Measurements from ENCODE around the gene PAX2.

PAX2 gene

DNA sequence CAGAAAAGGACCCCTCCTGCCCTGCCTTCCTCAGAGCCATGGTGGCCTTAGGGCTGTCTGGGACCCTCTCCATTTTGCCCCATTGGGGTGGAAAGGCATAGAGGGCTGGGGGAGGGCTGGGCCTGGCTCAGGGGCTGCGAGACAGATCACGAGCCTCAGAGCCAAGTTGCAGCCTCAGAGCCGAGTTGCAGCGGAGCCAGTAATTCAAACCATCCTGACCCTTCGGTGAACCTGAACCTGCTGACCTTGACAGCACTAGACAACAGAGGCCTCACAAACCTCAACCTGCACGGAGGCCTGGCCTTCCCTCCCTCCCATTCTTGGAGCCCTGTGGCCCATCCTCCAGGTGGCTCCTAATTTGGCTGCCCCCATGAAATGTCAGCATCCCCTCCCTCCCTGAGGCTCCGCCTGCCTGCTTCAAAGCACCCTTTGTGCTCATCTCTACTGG, 45.4 kb downstream of the PAX2 start:
- Mint-ChIP-seq H3K4me1 (ENCODE audit: low read depth) (no peaks in the 10 kb centered on the region), H3K36me3 (ENCODE audit: low read depth) (no peaks in the 10 kb centered on the region), H3K27me3 (peaks cover 70% of the 10 kb centered on the region), H3K4me3 (no peak overlapping the region), H3K9me3 (no peaks in the 10 kb centered on the region), H3K27ac (no peak overlapping the region)
- intact Hi-C loops (cut with micrococcal nuclease), result no loop called here

DNA sequence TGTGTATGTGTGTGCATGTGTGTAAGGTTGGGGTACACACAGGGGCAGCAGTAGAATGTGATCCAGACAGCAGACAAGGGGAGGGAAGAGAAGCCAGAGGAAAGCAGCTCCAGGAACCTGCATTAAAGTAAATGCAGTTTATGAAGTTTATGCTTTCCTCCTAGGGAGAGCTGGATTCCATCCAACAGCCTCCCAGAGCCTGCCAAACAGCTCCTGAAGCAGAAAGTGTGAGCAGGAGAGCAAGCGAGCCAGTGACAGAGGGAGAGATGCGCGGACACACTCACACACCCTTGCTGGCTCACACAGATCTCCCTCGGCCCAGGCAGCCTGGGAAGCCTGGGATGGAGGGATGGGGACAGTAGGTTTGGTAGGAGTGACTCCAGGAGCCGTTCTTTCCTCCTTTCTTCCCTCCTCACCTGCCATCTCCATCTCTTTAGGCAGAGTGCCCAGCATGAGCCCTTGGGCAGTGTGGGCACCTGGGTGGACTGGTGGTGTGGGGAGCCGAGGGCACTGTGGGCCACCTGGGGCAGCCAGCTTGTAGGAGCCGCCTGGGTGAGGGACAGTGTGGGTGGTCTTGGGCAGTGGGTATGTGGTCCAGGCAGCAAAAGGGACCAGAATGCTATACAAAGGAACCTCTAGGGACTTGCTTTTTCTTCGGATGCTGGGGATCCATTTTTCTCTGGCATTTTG, 46.1 kb downstream of the PAX2 start:
- H3K27me3 Mint-ChIP-seq, result peaks cover 69% of the 10 kb centered on the region
- intact Hi-C loops (cut with micrococcal nuclease), result no loop called here
- no peaks in the 10 kb centered on the region for H3K9me3 Mint-ChIP-seq
- no peaks in the 10 kb centered on the region for H3K4me1 Mint-ChIP-seq (ENCODE audit: low read depth)
- no peak overlapping the region for H3K27ac Mint-ChIP-seq
- H3K36me3 Mint-ChIP-seq (ENCODE audit: low read depth), result no peaks in the 10 kb centered on the region
- H3K4me3 Mint-ChIP-seq, result no peak overlapping the region

DNA sequence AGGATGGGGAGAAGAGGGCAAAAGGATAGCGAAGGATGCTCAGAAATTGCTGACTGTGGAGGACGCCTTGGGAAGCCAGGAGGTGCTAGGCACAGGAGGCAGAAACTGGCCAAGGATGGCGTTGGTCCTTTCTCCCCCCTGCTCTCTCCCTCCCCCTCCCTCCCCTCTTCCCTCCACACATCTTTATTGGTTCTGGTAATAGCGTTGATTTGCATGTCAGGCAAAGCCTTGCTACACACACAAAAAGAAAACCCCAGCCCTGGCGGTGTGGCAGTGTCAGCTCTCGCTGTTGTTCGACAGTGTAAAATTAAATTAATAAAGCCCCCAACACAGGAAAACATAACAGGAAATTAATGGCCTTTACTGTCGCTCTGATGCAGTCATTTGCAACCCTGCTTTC, 47.2 kb downstream of the PAX2 start:
- Mint-ChIP-seq H3K36me3 (ENCODE audit: low read depth) (no peaks in the 10 kb centered on the region), H3K27ac (no peak overlapping the region), H3K4me1 (ENCODE audit: low read depth) (peaks cover 5% of the 10 kb centered on the region), H3K27me3 (peaks cover 62% of the 10 kb centered on the region), H3K9me3 (no peaks in the 10 kb centered on the region), H3K4me3 (no peak overlapping the region)
- intact Hi-C loops (cut with micrococcal nuclease), result no loop called here

GRCh38 chr10:100793055-100793454, 47.7 kb downstream of the PAX2 start:
- Mint-ChIP-seq H3K4me1 (ENCODE audit: low read depth) (peaks cover 5% of the 10 kb centered on the region), H3K27me3 (peaks cover 58% of the 10 kb centered on the region), H3K36me3 (ENCODE audit: low read depth) (no peaks in the 10 kb centered on the region), H3K4me3 (no peak overlapping the region), H3K9me3 (no peaks in the 10 kb centered on the region), H3K27ac (no peak overlapping the region)
- intact Hi-C loops (cut with micrococcal nuclease), result no loop called here

DNA sequence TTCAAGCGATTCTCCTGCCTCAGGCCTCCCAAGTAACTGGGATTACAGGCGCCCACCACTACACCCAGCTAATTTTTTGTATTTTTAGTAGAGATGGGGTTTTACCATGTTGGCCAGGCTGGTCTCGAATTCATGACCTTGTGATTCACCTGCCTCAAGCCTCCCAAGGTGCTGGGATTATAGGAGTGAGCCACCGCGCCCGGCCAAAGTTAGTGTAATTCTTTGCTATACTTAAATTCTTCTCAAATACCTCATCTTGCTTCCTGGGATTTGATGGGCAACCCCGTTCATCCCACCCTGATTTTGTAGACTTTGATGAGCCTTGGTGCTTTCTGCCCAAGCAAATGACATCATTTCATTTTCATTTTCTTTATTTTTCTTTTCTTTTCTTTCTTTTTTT, 54.5 kb downstream of the PAX2 start:
- no peaks in the 10 kb centered on the region for H3K9me3 Mint-ChIP-seq
- H3K27ac Mint-ChIP-seq, result no peak overlapping the region
- H3K36me3 Mint-ChIP-seq (ENCODE audit: low read depth), result no peaks in the 10 kb centered on the region
- intact Hi-C loops (cut with micrococcal nuclease), result no loop called here
- peaks cover 64% of the 10 kb centered on the region for H3K27me3 Mint-ChIP-seq
- peaks cover 5% of the 10 kb centered on the region for H3K4me1 Mint-ChIP-seq (ENCODE audit: low read depth)
- H3K4me3 Mint-ChIP-seq, result no peak overlapping the region

- Mint-ChIP-seq H3K27ac (no peak overlapping the region), H3K9me3 (no peaks in the 10 kb centered on the region), H3K36me3 (ENCODE audit: low read depth) (no peaks in the 10 kb centered on the region), H3K4me3 (no peak overlapping the region), H3K27me3 (peaks cover 66% of the 10 kb centered on the region), H3K4me1 (ENCODE audit: low read depth) (peaks cover 5% of the 10 kb centered on the region)
- intact Hi-C loops (cut with micrococcal nuclease), result no loop called here
Observed at GRCh38 chr10:100800931-100801330, 55.5 kb downstream of the PAX2 start.

DNA sequence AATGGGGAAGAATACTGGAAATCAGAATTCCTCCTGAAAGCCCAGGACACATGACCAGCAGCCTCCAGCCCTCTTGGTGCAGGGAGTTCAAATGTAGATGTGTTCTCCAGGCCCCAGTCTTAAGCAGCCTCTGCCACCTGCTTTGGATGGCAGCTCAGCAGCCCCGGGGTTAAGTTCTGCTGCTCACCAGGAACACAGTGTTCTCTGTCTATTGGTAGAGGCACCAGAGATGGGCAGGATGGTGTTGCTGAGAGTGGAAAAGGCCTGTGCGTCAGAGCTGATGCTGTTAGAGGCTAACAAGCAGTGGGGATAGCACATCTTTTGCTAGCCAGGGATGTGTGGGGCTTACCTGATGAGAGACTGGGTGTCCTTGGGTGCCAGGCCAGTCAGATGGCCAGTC, 56.8 kb downstream of the PAX2 start:
- Mint-ChIP-seq H3K36me3 (ENCODE audit: low read depth) (no peaks in the 10 kb centered on the region), H3K27me3 (peaks cover 69% of the 10 kb centered on the region)

GRCh38 chr10:100802607-100803006, 57.2 kb downstream of the PAX2 start:
- intact Hi-C loops (cut with micrococcal nuclease), result no loop called here
- no peaks in the 10 kb centered on the region for H3K9me3 Mint-ChIP-seq
- no peaks in the 10 kb centered on the region for H3K4me1 Mint-ChIP-seq (ENCODE audit: low read depth)
- no peak overlapping the region for H3K27ac Mint-ChIP-seq
- H3K36me3 Mint-ChIP-seq (ENCODE audit: low read depth), result no peaks in the 10 kb centered on the region
- no peak overlapping the region for H3K4me3 Mint-ChIP-seq
- H3K27me3 Mint-ChIP-seq, result peaks cover 73% of the 10 kb centered on the region

More for the DNA sequence above, 56.8 kb downstream of the PAX2 start:
- H3K4me1 Mint-ChIP-seq (ENCODE audit: low read depth), result peaks cover 2% of the 10 kb centered on the region
- intact Hi-C loops (cut with micrococcal nuclease), result no loop called here
- H3K27ac Mint-ChIP-seq, result no peak overlapping the region
- no peaks in the 10 kb centered on the region for H3K9me3 Mint-ChIP-seq
- H3K4me3 Mint-ChIP-seq, result no peak overlapping the region

GRCh38 chr10:100803492-100803891, 58.1 kb downstream of the PAX2 start:
- intact Hi-C loops (cut with micrococcal nuclease), result no loop called here
- H3K36me3 Mint-ChIP-seq (ENCODE audit: low read depth), result no peaks in the 10 kb centered on the region
- H3K27me3 Mint-ChIP-seq, result peaks cover 74% of the 10 kb centered on the region
- H3K4me3 Mint-ChIP-seq, result no peak overlapping the region
- H3K4me1 Mint-ChIP-seq (ENCODE audit: low read depth), result no peaks in the 10 kb centered on the region
- H3K27ac Mint-ChIP-seq, result no peak overlapping the region
- H3K9me3 Mint-ChIP-seq, result no peaks in the 10 kb centered on the region

DNA sequence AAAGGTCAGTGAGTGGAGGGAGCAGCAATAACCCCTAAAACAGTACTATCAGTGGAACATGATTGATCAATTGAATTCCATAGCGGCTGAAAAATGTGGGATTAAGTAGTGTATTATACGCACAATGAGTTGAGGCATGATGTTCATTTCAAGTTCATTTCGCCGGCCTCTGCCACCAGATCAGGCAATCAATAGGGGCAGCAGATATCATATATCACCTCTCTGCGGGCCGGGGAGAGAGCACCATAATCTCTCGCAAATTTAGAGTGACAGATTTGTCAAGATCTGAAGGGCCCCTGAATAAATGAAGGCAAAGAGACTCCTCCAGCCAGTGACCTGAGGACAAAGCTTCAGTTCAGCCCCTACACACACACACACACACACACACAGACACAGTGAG, 58.5 kb downstream of the PAX2 start:
- Mint-ChIP-seq H3K27me3 (peaks cover 73% of the 10 kb centered on the region), H3K4me3 (no peak overlapping the region), H3K27ac (no peak overlapping the region), H3K9me3 (no peaks in the 10 kb centered on the region), H3K4me1 (ENCODE audit: low read depth) (no peaks in the 10 kb centered on the region), H3K36me3 (ENCODE audit: low read depth) (no peaks in the 10 kb centered on the region)
- intact Hi-C loops (cut with micrococcal nuclease), result no loop called here

- H3K36me3 Mint-ChIP-seq (ENCODE audit: low read depth), result no peaks in the 10 kb centered on the region
- H3K9me3 Mint-ChIP-seq, result no peaks in the 10 kb centered on the region
- H3K27me3 Mint-ChIP-seq, result peaks cover 74% of the 10 kb centered on the region
- H3K4me3 Mint-ChIP-seq, result no peak overlapping the region
- no peak overlapping the region for H3K27ac Mint-ChIP-seq
- H3K4me1 Mint-ChIP-seq (ENCODE audit: low read depth), result no peaks in the 10 kb centered on the region
- intact Hi-C loops (cut with micrococcal nuclease), result no loop called here
Observed at GRCh38 chr10:100805543-100806355, 60.4 kb downstream of the PAX2 start.

DNA sequence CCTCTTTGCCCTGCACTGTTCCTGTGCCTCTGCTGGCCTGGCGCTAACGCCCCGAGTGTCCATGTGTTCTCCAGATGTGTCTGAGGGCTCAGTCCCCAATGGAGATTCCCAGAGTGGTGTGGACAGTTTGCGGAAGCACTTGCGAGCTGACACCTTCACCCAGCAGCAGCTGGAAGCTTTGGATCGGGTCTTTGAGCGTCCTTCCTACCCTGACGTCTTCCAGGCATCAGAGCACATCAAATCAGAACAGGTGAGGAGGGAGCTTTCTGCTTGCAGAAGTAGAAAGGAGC, 60.9 kb downstream of the PAX2 start:
- Mint-ChIP-seq H3K27me3 (peaks cover 72% of the 10 kb centered on the region), H3K36me3 (ENCODE audit: low read depth) (no peaks in the 10 kb centered on the region), H3K4me3 (no peak overlapping the region), H3K27ac (no peak overlapping the region), H3K9me3 (no peaks in the 10 kb centered on the region), H3K4me1 (ENCODE audit: low read depth) (no peaks in the 10 kb centered on the region)
- intact Hi-C loops (cut with micrococcal nuclease), result no loop called here

GRCh38 chr10:100807241-100807951, 62.0 kb downstream of the PAX2 start:
- H3K27ac Mint-ChIP-seq, result no peak overlapping the region
- peaks cover 73% of the 10 kb centered on the region for H3K27me3 Mint-ChIP-seq
- no peak overlapping the region for H3K4me3 Mint-ChIP-seq
- H3K9me3 Mint-ChIP-seq, result no peaks in the 10 kb centered on the region
- no peaks in the 10 kb centered on the region for H3K36me3 Mint-ChIP-seq (ENCODE audit: low read depth)
- H3K4me1 Mint-ChIP-seq (ENCODE audit: low read depth), result no peaks in the 10 kb centered on the region
- intact Hi-C loops (cut with micrococcal nuclease), result no loop called here

GRCh38 chr10:100808876-100809275, 63.5 kb downstream of the PAX2 start:
- no peak overlapping the region for H3K27ac Mint-ChIP-seq
- no peak overlapping the region for H3K4me3 Mint-ChIP-seq
- H3K4me1 Mint-ChIP-seq (ENCODE audit: low read depth), result no peaks in the 10 kb centered on the region
- H3K36me3 Mint-ChIP-seq (ENCODE audit: low read depth), result no peaks in the 10 kb centered on the region
- no peaks in the 10 kb centered on the region for H3K9me3 Mint-ChIP-seq
- intact Hi-C loops (cut with micrococcal nuclease), result no loop called here
- peaks cover 71% of the 10 kb centered on the region for H3K27me3 Mint-ChIP-seq
